Endothelial cell of umbilical vein (primary cell): ENCODE data around the gene DLGAP1.

Experiments
- EZH2 ChIP-seq: IDR thresholded peaks from 2 replicates; pipeline ENCODE4 v1.6.1; 2012; ENCODE audit warnings: borderline replicate concordance, low read depth, mild to moderate bottlenecking, moderate library complexity, low read length, inconsistent platforms; ENCODE audit not compliant: severe bottlenecking
- FOS ChIP-seq: IDR thresholded peaks from 2 replicates; pipeline ENCODE4 v1.6.1; 2011; ENCODE audit warnings: mild to moderate bottlenecking, low read length, moderate library complexity, borderline replicate concordance; ENCODE audit not compliant: insufficient read depth
- JUN ChIP-seq: IDR thresholded peaks from 2 replicates; pipeline ENCODE4 v1.6.1; 2011; ENCODE audit warnings: borderline replicate concordance, low read depth; ENCODE audit not compliant: insufficient read length, insufficient read depth
- MYC ChIP-seq: IDR thresholded peaks from one replicate; pipeline ENCODE4 v1.6.1; 2011; ENCODE audit warnings: mild to moderate bottlenecking, low read depth, low read length
- POLR2A ChIP-seq: IDR thresholded peaks from 2 replicates; pipeline ENCODE4 v1.6.1; 2012; ENCODE audit warnings: low read depth, mild to moderate bottlenecking, control low read depth, low read length
- POLR2AphosphoS5 ChIP-seq: IDR thresholded peaks from 2 replicates; pipeline ENCODE4 v1.6.1; 2012; ENCODE audit warnings: low read depth, mild to moderate bottlenecking, control low read depth, low read length, moderate library complexity; ENCODE audit not compliant: insufficient read depth
- TF ChIP-seq, protein P1 (sequence below), 2 donors: IDR thresholded peaks; 1 replicate in 1 of 2; 2 replicates in 1 of 2; pipeline ENCODE4 v1.5.1; 2011; ENCODE audit warnings: low read length in 2 of 2, mild to moderate bottlenecking in 2 of 2, moderate library complexity in 2 of 2, control low read depth in 1 of 2, inconsistent platforms in 1 of 2, low read depth in 1 of 2; ENCODE audit not compliant: insufficient read depth in 1 of 2; ENCODE audit errors: extremely low read depth in 1 of 2
- TF ChIP-seq, protein P2 (sequence below): IDR thresholded peaks from 2 replicates; pipeline ENCODE4 v1.6.1; 2011; ENCODE audit not compliant: insufficient read depth, insufficient read length

DNA sequence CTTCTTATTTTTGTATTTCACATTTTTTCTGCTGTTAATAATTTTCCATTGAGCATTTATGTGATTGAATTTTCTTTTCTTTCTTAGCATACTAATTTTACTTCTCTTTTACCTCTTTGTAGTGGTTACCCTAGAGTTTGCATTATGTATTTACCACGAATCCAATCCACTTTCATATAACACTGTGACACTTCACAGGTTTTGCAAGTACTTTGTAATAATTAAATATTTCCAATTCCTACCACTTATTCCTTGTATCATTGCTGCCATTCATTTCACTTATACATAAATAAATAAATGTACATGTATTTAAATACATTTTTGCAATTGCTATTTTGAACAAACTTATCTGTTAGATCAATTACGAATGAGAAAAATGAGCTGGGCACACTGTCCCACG lies 894.4 kb downstream of the DLGAP1 start:
- TF ChIP-seq, protein P1, sequence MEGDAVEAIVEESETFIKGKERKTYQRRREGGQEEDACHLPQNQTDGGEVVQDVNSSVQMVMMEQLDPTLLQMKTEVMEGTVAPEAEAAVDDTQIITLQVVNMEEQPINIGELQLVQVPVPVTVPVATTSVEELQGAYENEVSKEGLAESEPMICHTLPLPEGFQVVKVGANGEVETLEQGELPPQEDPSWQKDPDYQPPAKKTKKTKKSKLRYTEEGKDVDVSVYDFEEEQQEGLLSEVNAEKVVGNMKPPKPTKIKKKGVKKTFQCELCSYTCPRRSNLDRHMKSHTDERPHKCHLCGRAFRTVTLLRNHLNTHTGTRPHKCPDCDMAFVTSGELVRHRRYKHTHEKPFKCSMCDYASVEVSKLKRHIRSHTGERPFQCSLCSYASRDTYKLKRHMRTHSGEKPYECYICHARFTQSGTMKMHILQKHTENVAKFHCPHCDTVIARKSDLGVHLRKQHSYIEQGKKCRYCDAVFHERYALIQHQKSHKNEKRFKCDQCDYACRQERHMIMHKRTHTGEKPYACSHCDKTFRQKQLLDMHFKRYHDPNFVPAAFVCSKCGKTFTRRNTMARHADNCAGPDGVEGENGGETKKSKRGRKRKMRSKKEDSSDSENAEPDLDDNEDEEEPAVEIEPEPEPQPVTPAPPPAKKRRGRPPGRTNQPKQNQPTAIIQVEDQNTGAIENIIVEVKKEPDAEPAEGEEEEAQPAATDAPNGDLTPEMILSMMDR (IDR thresholded peaks at IDR 0.05; ENCODE audit: extremely low read depth in 1 of 2, insufficient read depth in 1 of 2, low read depth in 1 of 2, low read length in 2 of 2): no peak
- TF ChIP-seq, protein P2, sequence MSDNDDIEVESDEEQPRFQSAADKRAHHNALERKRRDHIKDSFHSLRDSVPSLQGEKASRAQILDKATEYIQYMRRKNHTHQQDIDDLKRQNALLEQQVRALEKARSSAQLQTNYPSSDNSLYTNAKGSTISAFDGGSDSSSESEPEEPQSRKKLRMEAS: no peak
- TF ChIP-seq POLR2A (no peak), POLR2AphosphoS5 (no peak), JUN (no peak), EZH2 (no peak), MYC (no peak), FOS (no peak)
